Measurements from ENCODE around the gene ARHGAP22.

The ARHGAP22 gene

DNA sequence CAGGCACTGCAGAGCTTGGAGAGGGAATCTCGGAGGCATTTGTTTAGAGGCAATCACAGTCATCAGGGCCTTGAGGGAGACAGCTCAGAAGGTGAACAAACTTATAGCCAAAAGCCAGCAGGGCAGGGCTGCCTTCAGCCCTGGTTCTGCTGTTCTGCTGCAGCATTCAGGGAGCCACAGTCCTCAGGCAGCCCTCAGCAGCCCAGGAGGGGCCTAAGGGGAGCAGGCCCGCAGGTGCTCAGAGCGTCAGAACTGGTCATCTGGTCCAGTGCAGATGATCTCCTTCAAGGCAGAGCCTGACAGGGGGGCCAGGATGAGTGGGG is 84.7 kb downstream of the ARHGAP22 start:
- H3K27me3 Mint-ChIP-seq (ENCODE audit: low read depth, poor library complexity) = peaks cover 38% of the 10 kb centered on the region
- no peak overlapping the region for H3K27ac Mint-ChIP-seq
- H3K9me3 Mint-ChIP-seq = peaks cover 16% of the 10 kb centered on the region
- no peak for DNase-seq
- H3K4me3 Mint-ChIP-seq = no peak overlapping the region
- H3K4me1 Mint-ChIP-seq = peaks cover 29% of the 10 kb centered on the region
- TF ChIP-seq, protein P1, sequence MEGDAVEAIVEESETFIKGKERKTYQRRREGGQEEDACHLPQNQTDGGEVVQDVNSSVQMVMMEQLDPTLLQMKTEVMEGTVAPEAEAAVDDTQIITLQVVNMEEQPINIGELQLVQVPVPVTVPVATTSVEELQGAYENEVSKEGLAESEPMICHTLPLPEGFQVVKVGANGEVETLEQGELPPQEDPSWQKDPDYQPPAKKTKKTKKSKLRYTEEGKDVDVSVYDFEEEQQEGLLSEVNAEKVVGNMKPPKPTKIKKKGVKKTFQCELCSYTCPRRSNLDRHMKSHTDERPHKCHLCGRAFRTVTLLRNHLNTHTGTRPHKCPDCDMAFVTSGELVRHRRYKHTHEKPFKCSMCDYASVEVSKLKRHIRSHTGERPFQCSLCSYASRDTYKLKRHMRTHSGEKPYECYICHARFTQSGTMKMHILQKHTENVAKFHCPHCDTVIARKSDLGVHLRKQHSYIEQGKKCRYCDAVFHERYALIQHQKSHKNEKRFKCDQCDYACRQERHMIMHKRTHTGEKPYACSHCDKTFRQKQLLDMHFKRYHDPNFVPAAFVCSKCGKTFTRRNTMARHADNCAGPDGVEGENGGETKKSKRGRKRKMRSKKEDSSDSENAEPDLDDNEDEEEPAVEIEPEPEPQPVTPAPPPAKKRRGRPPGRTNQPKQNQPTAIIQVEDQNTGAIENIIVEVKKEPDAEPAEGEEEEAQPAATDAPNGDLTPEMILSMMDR (IDR thresholded peaks at IDR 0.05) = no peak
- peaks cover 7% of the 10 kb centered on the region for H3K36me3 Mint-ChIP-seq (ENCODE audit: low read depth)

DNA sequence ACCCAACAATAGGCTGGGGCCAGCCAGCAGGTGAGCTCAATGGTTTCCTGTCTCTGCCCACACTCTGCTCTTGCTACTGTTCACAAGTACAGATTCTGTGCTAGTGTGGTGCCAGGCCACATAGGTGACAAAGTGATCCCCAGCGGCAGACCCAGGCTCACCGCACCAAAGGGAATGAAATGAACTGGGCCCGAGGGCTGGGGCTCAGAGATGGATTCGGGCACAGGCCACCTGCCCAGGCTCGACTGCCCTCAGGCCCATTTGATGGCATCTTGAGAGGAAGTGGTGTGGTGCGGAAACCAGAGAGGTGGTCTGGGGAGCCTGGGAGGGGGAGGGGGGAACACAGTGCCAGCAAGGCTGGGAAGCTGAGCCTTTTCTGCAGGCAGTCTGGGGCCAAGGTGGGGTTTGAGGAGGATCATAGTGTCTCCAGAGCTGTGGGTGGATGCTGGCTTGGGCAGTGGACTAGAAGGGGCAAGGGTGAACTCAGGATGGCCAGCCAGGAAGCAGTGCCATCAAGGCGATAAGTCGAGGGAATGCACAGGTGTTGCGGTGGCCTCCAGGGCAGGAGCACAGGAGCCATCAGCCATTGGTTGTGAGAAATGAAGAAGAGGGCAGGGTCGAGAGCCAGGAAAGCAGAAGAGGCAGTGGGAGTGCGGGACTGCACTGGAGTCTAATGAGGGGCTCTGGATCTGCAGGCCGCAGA is 85.2 kb downstream of the ARHGAP22 start:
- H3K4me1 Mint-ChIP-seq = peaks cover 29% of the 10 kb centered on the region
- no peak for DNase-seq

DNA sequence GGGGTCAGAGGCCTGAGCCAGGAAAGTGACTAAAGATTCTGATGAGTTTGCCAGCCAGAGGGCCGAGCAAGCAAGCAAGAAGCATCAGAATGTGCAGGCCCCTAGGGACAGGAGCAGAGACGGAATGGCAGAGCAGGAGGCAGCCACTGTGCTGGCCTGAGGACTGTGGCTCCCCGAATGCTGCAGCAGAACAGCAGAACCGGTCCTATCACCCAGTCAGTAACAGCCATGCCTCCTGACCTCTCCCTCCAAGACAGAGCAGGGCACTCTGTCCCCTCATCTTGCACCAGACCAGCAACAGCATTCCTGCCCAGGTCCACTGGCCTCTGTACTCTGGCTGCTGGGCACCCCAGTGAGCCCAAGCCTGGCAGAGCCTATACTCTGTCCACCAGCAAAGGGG is 85.9 kb downstream of the ARHGAP22 start:
- peak overlapping the region; percentile 26 for H3K27ac Mint-ChIP-seq
- peaks cover 28% of the 10 kb centered on the region for H3K9me3 Mint-ChIP-seq
- no peak overlapping the region for H3K4me3 Mint-ChIP-seq
- TF ChIP-seq, protein P1 (IDR thresholded peaks at IDR 0.05) = no peak
- H3K36me3 Mint-ChIP-seq (ENCODE audit: low read depth) = peaks cover 12% of the 10 kb centered on the region
- peaks cover 33% of the 10 kb centered on the region for H3K27me3 Mint-ChIP-seq (ENCODE audit: low read depth, poor library complexity)
- H3K4me1 Mint-ChIP-seq = peaks cover 29% of the 10 kb centered on the region
- DNase-seq = no peak

More for the DNA sequence above, 85.2 kb downstream of the ARHGAP22 start:
- no peak overlapping the region for H3K27ac Mint-ChIP-seq
- TF ChIP-seq, protein P1 (IDR thresholded peaks at IDR 0.05) = no peak
- H3K4me3 Mint-ChIP-seq = no peak overlapping the region
- H3K9me3 Mint-ChIP-seq = peaks cover 21% of the 10 kb centered on the region
- peaks cover 33% of the 10 kb centered on the region for H3K27me3 Mint-ChIP-seq (ENCODE audit: low read depth, poor library complexity)
- peaks cover 9% of the 10 kb centered on the region for H3K36me3 Mint-ChIP-seq (ENCODE audit: low read depth)

DNA sequence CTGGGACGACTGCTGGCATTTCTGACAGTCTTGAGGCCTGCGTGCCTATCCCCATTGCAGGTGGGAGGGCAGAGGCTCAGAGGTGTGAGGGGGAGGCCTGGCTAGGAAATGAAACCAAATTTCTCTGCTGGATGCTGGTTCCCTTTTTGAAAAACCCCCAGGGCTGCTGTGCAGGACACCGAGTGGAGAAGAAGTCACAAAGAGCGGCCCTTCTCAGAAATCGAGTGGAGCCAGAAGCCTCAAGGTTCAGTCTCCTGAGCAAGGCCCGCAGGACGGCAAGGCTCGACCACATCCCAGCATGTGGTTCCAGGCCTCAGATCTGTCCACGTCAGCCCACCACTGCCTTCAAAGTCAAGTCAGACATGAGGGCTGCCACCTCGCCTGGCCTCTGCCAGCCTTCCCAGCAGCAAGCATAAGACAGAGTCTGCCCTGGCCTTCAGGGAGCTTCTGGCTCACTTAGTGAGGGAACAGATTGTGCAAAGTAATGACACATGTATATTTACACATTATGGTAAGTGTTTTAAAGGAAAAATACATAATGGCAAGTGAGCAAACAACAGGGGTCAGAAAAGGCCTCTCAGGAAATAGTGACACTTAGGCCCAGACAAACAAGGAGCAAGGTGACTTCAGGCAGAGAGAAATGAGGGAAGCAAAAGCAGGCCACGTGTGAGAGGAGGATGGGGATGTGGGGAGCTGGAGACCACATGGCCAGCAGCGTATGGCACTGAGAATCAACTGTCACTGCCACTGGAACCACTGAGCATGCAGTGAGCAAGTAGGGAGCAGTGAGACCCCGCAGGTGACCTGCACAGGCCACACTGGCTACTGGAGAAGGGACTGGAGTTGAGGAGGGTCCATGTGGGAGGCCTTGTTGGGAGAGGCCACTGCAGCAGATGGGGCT is 86.7 kb downstream of the ARHGAP22 start:
- H3K36me3 Mint-ChIP-seq (ENCODE audit: low read depth) = peaks cover 14% of the 10 kb centered on the region
- H3K27me3 Mint-ChIP-seq (ENCODE audit: low read depth, poor library complexity) = peaks cover 35% of the 10 kb centered on the region
- TF ChIP-seq, protein P1 (IDR thresholded peaks at IDR 0.05) = no peak
- H3K4me3 Mint-ChIP-seq = no peak overlapping the region
- DNase-seq = no peak
- peak overlapping the region; percentile 26 for H3K27ac Mint-ChIP-seq
- peaks cover 35% of the 10 kb centered on the region for H3K9me3 Mint-ChIP-seq
- peaks cover 29% of the 10 kb centered on the region for H3K4me1 Mint-ChIP-seq

DNA sequence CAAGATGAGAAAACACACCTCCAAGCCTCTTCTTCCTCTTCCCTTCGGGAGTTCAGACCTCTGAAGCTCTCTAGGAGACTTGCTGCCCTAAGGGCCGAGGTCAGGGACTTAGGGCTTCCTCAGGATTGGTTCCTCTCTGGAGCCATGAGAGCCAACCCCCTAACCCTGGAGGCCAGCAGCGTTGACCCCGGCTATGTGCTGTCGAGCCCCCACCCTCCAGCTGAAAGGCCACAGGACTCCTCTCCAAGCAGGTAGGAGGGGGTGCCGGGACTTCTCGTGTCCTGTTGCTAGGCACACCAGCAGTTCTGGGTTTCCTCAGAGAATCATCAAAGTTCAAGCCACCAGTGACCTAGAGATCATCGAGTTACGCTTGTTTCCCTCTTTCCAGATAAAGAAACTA is 87.4 kb downstream of the ARHGAP22 start:
- peaks cover 37% of the 10 kb centered on the region for H3K9me3 Mint-ChIP-seq
- H3K27me3 Mint-ChIP-seq (ENCODE audit: low read depth, poor library complexity) = peaks cover 32% of the 10 kb centered on the region
- peak overlapping the region; percentile 57 for H3K27ac Mint-ChIP-seq
- peaks cover 14% of the 10 kb centered on the region for H3K36me3 Mint-ChIP-seq (ENCODE audit: low read depth)
- no peak for DNase-seq
- H3K4me3 Mint-ChIP-seq = no peak overlapping the region
- TF ChIP-seq, protein P1 (IDR thresholded peaks at IDR 0.05) = no peak
- peaks cover 29% of the 10 kb centered on the region for H3K4me1 Mint-ChIP-seq
